Heart right ventricle (tissue), 16 donors: Measurements from ENCODE around the gene SUSD5. TPM values are rescaled to one million over a fixed set of nuclear protein-coding genes. Genes with fewer than 3 reads are reported as not detected.
A peak's percentile ranks its signal among the peaks of the same experiment; 100 is the strongest.

Source experiments
- ATAC-seq, 8 donors: fragments of 200-7000 bp; cut with Tn5 transposase; one replicate each; pipeline ENCODE4 v1.9.1; 2020; ENCODE audit warnings: mild to moderate bottlenecking in 8 of 8, moderate library complexity in 8 of 8, moderate number of reproducible peaks in 1 of 8
- DNase-seq, 2 donors: peaks; one replicate each; pipeline ENCODE4 v3.0.0-alpha.2; 2020
- H3K27ac ChIP-seq, 10 donors: fragments of 200-600 bp; sonication (generic) in 2 of 10; one replicate each; pipeline versions ENCODE4 v1.5.0 to v1.8.0; 2020 to 2022; ENCODE audit warnings: mild to moderate bottlenecking in 3 of 10
- H3K27me3 ChIP-seq, 7 donors: fragments of 200-600 bp; one replicate each; pipeline ENCODE4 v1.8.0; 2021 to 2022; ENCODE audit warnings: mild to moderate bottlenecking in 2 of 7
- H3K36me3 ChIP-seq, 9 donors: fragments of 200-600 bp; sonication (generic) in 1 of 9; one replicate each; pipeline versions ENCODE4 v1.5.0 to v1.8.0; 2020 to 2022; ENCODE audit warnings: mild to moderate bottlenecking in 2 of 9
- H3K4me1 ChIP-seq, 9 donors: fragments of 200-600 bp; sonication (generic) in 1 of 9; one replicate each; pipeline versions ENCODE4 v1.5.0 to v1.8.0; 2020 to 2022; ENCODE audit warnings: mild to moderate bottlenecking in 4 of 9
- H3K4me3 ChIP-seq, 10 donors: fragments of 200-600 bp; sonication (generic) in 2 of 10; one replicate each; pipeline versions ENCODE4 v1.5.0 to v1.8.0; 2020 to 2022; ENCODE audit warnings: mild to moderate bottlenecking in 7 of 10, moderate library complexity in 2 of 10
- H3K9me3 ChIP-seq, 11 donors: fragments of 200-600 bp in 10 of 11; sonication (generic) in 2 of 11; one replicate each; pipeline versions ENCODE4 v1.5.0 to v1.8.0; 2013 to 2022; ENCODE audit warnings: mild to moderate bottlenecking in 2 of 11, control low read depth in 1 of 11, moderate library complexity in 1 of 11
- CTCF ChIP-seq, 9 donors: fragments of 200-600 bp; sonication (generic) in 2 of 9; IDR thresholded peaks; one replicate each; pipeline versions ENCODE4 v1.5.0 to v1.8.0; 2021 to 2022; ENCODE audit warnings: antibody characterized with exemption in 9 of 9, mild to moderate bottlenecking in 5 of 9, moderate library complexity in 1 of 9
- WGBS, 2 donors: extraction: QIAGEN DNeasy Blood & Tissue Kit; methylation state at CpG; one replicate each; pipeline ENCODE4 v1.1.7; 2013; ENCODE audit warnings: inconsistent platforms in 1 of 2; 5-methylcytosine and 5-hydroxymethylcytosine counted together
- intact Hi-C, 10 donors: fragments of 100-400 bp; cut with DNase I; formaldehyde crosslinking; loops; one replicate each; pipeline versions ENCODE4 v1.11.1 to v1.14.2; 2022
- polyA plus RNA-seq, 2 donors: library from polyadenylated mRNA; stranded (reverse); fragments of 200-250 nt; gene quantifications; one replicate each; pipeline ENCODE4 v1.2.3, GENCODE V29; 2013
- total RNA-seq, 10 donors: library from RNA; stranded (reverse); fragmentation: NEBNext Ultra II Directional in 3 of 10; extraction: Animal tissue kit (Norgen Biotek cat#: 25700) in 3 of 10; gene quantifications; one replicate each; pipeline versions ENCODE4 v1.2.1 to v1.2.4, GENCODE V29; 2021 to 2023
- donor health status: Arrhythmogenic right ventricular cardiomyopathy.
- donor health status: ischemic (EF 13 %, LVEDD 7.1; RV severe dilation, severe dysfunction).
- donor health status: healthy with polysubstance abuse.
- donor health status: DM: no; HTN: yes; CAD: no.
- donor health status: DM: no; HTN: no; CAD: no.
- donor health status: ischemic (EF 25% LVEDD 6.9; RV normal size, moderate dysfunction).
- donor health status: ischemic (EF 25% LVEDD 5.7; RV mildly dilated, moderate dysfunction).
- donor health status: healthy.
- donor health status: DM: yes; HTN: yes; CAD: no.
- donor health status: Ischemic cardiomyopathy.
- donor health status: ischemic (EF 35%, LVEDD 5.7; RV mildly dilated, moderate dysfunction).
- donor health status: nonischemic (EF 11% LVEDD 7.7; RV severe dilation, severe dysfunction).
- donor health status: DM: yes; HTN: yes; CAD: no.
- donor health status: PGD.
- donor health status: ischemic (EF 29% LVEDD 5.4; RV normal size, mild dysfunction).
- donor health status: nonischemic (EF 23%, LVEDD 6.1; RV moderate dilation, normal function).

The SUSD5 gene
- total and polyA plus RNA-seq, 12 donors = 0.28 to 12.9 (median 1.0) TPM

- peaks cover 0 to 44% (median 7%) of the 10 kb centered on the region in 9 donors for H3K4me1 ChIP-seq
- no peak for DNase-seq
- peak in 2 of 8 donors; percentile 17 to 46 for ATAC-seq
- H3K27me3 ChIP-seq = no peaks in the 10 kb centered on the region
- no peak for TF ChIP-seq CTCF (IDR thresholded peaks at IDR 0.05)
- no peak overlapping the region for H3K4me3 ChIP-seq
- no peaks in the 10 kb centered on the region for H3K9me3 ChIP-seq
- intact Hi-C loops = loop anchor here in 2 of 10 donors (2.0 to 10.0 kb wide), 3 partner anchors 47 to 675 kb away; partner anchors contain the start of genes PDCD6IP (in 1 of the 2) and UBP1 (in 1 of the 2)
- H3K36me3 ChIP-seq = peaks cover 0 to 61% (median 23%) of the 10 kb centered on the region in 9 donors
- peak overlapping the region in 1 of 10 donors; percentile 15 for H3K27ac ChIP-seq
- 46 to 56% methylated on average over 3 of the region's 3 CpGs for WGBS, 2 donors
These were observed 98.7 kb downstream of the SUSD5 start for GRCh38 chr3:33119891-33120290.

GRCh38 chr3:33117461-33117860 is 101.1 kb downstream of the SUSD5 start:
- intact Hi-C loops = loop anchor here in 2 of 10 donors (10.0 kb wide), 2 partner anchors 327 to 677 kb away; partner anchors contain the start of genes PDCD6IP (in 1 of the 2) and UBP1 (in 1 of the 2)

GRCh38 chr3:33115024-33115768 is 103.4 kb downstream of the SUSD5 start:
- Histone ChIP-seq H3K9me3 (no peaks in the 10 kb centered on the region), H3K4me3 (peak overlapping the region in 9 of 10 donors; percentile 68 to 93 (median 85)), H3K4me1 (peaks cover 0 to 61% (median 14%) of the 10 kb centered on the region in 9 donors), H3K36me3 (peaks cover 0 to 15% (median 0%) of the 10 kb centered on the region in 9 donors), H3K27me3 (no peaks in the 10 kb centered on the region), H3K27ac (peak overlapping the region; percentile 87 to 98 (median 96))
- peak; percentile 32 to 83 (median 70) for ATAC-seq
- peak; percentile 24 to 73 for DNase-seq
- intact Hi-C loops = loop anchor here in 3 of 10 donors (2.0 to 10.0 kb wide), 3 partner anchors 18 to 680 kb away; partner anchors contain the start of genes GLB1 (in 1 of the 3), PDCD6IP (in 1 of the 3), TMPPE (in 1 of the 3) and UBP1 (in 1 of the 3)
- no peak for TF ChIP-seq CTCF (IDR thresholded peaks at IDR 0.05)
- WGBS, 2 donors = 50 to 51% methylated on average over 13 of the region's 13 CpGs

More at GRCh38 chr3:33117461-33117860, 101.1 kb downstream of the SUSD5 start:
- H3K27ac ChIP-seq = no peak overlapping the region
- H3K4me1 ChIP-seq = peaks cover 0 to 60% (median 14%) of the 10 kb centered on the region in 9 donors
- no peaks in the 10 kb centered on the region for H3K9me3 ChIP-seq
- 94 to 96% methylated on average over 3 of the region's 3 CpGs for WGBS, 2 donors
- H3K36me3 ChIP-seq = peaks cover 0 to 37% (median 14%) of the 10 kb centered on the region in 9 donors
- H3K4me3 ChIP-seq = no peak overlapping the region
- no peak for DNase-seq
- ATAC-seq = no peak
- H3K27me3 ChIP-seq = no peaks in the 10 kb centered on the region
- no peak for TF ChIP-seq CTCF (IDR thresholded peaks at IDR 0.05)

GRCh38 chr3:33114622-33115023 is 104.0 kb downstream of the SUSD5 start:
- ATAC-seq = no peak
- peaks cover 0 to 11% (median 0%) of the 10 kb centered on the region in 9 donors for H3K36me3 ChIP-seq
- no peaks in the 10 kb centered on the region for H3K27me3 ChIP-seq
- 48% methylated on average over 14 of the region's 14 CpGs for WGBS, 2 donors
- TF ChIP-seq CTCF (IDR thresholded peaks at IDR 0.05) = no peak
- H3K4me3 ChIP-seq = peak overlapping the region in 9 of 10 donors; percentile 68 to 93 (median 85)
- no peak for DNase-seq
- peak overlapping the region; percentile 87 to 98 (median 96) for H3K27ac ChIP-seq
- no peaks in the 10 kb centered on the region for H3K9me3 ChIP-seq
- intact Hi-C loops = loop anchor here in 3 of 10 donors (1.0 to 10.0 kb wide), 4 partner anchors 17 to 680 kb away; partner anchors contain the start of genes GLB1 (in 2 of the 3), TMPPE (in 2 of the 3), PDCD6IP (in 1 of the 3) and UBP1 (in 1 of the 3)
- H3K4me1 ChIP-seq = peaks cover 0 to 56% (median 14%) of the 10 kb centered on the region in 9 donors
